H1 (cell line): ENCODE data around the gene RNGTT. TPM values are rescaled to one million over a fixed set of nuclear protein-coding genes. Genes with fewer than 3 reads are reported as not detected.
"Not testable (repeated sequence)": the region's sequence is repeated elsewhere in the genome, so short reads cannot be mapped to it uniquely, and the experiment has no call there.

ENCODE experiments used
- CTCF ChIA-PET: fragments of 300-600 bp; sonication (Branson Sonifier 250); formaldehyde crosslinking; loops from one replicate; lab custom pipeline; 2021; ENCODE audit not compliant: partially characterized antibody; lab: Charles Lee
- POLR2A ChIA-PET: fragments of 300-600 bp; sonication (Branson Sonifier 250); formaldehyde crosslinking; loops from one replicate; lab custom pipeline; 2021; ENCODE audit warnings: inconsistent platforms; ENCODE audit not compliant: partially characterized antibody; lab: Charles Lee
- DNase-seq, 2 experiments: peaks; one replicate each; pipeline versions ENCODE4 v3.0.0 to v3.0.0-alpha.2; 2010 to 2022; ENCODE audit warnings: low spot score in 2 of 2, low read depth in 1 of 2, mixed read lengths in 1 of 2
- FAIRE-seq: peaks from 2 replicates; lab custom pipeline; 2011; peaks lifted over from hg19 to GRCh38; lab: Jason Lieb, UNC
- H2AFZ ChIP-seq: 2 replicates; pipeline ENCODE4 v1.8.1; 2012; ENCODE audit warnings: low read length, inconsistent platforms
- H2AK5ac ChIP-seq: 2 replicates; pipeline ENCODE4 v1.6.1; 2013; ENCODE audit warnings: low read depth, low read length
- H2BK120ac ChIP-seq: replicated peaks from 2 replicates; pipeline ENCODE3; 2013; ENCODE audit warnings: low read depth, low read length, inconsistent platforms
- H2BK12ac ChIP-seq: 2 replicates; pipeline ENCODE4 v1.6.1; 2013; ENCODE audit warnings: low read depth, low read length
- H2BK15ac ChIP-seq: 2 replicates; pipeline ENCODE4 v1.6.1; 2013; ENCODE audit warnings: low read length
- H2BK20ac ChIP-seq: 2 replicates; pipeline ENCODE4 v1.6.1; 2013; ENCODE audit warnings: low read length
- H2BK5ac ChIP-seq: 2 replicates; pipeline ENCODE4 v1.6.1; 2013; ENCODE audit warnings: low read depth, low read length
- H3K14ac ChIP-seq: 2 replicates; pipeline ENCODE4 v1.6.1; 2013; ENCODE audit warnings: inconsistent platforms; ENCODE audit not compliant: insufficient read length
- H3K18ac ChIP-seq: 2 replicates; pipeline ENCODE4 v1.6.1; 2013; ENCODE audit warnings: low read length; ENCODE audit errors: extremely low read depth
- H3K23ac ChIP-seq: 2 replicates; pipeline ENCODE4 v1.6.1; 2013; ENCODE audit warnings: inconsistent platforms; ENCODE audit not compliant: insufficient read length
- H3K23me2 ChIP-seq: 2 replicates; pipeline ENCODE4 v1.6.1; 2013; ENCODE audit warnings: low read depth, low read length
- H3K27ac ChIP-seq: 2 replicates; pipeline ENCODE4 v1.6.1; 2011; ENCODE audit warnings: low read depth, low read length, inconsistent platforms
- H3K27me3 ChIP-seq, 4 experiments: replicated peaks in 1 of 4; 1 replicate in 1 of 4; 2 replicates in 3 of 4; pipeline versions ENCODE4 v1.6.1 to v1.8.1; 2011 to 2013; ENCODE audit warnings: low read length in 3 of 4, mild to moderate bottlenecking in 3 of 4, inconsistent platforms in 2 of 4, mixed read lengths in 2 of 4, moderate library complexity in 1 of 4; ENCODE audit not compliant: control insufficient read depth in 3 of 4, insufficient read depth in 3 of 4; ENCODE audit errors: extremely low read depth in 1 of 4
- H3K36me3 ChIP-seq, 4 experiments: 2 replicates each; pipeline versions ENCODE4 v1.6.1 to v1.8.1; 2011 to 2013; ENCODE audit warnings: mild to moderate bottlenecking in 4 of 4, low read length in 3 of 4, moderate library complexity in 2 of 4, control low read depth in 1 of 4, inconsistent platforms in 1 of 4; ENCODE audit not compliant: insufficient read depth in 4 of 4, control insufficient read depth in 2 of 4
- H3K4ac ChIP-seq: replicated peaks from 2 replicates; pipeline ENCODE3; 2013; ENCODE audit warnings: low read length, low read depth, mixed read lengths, inconsistent platforms; ENCODE audit not compliant: insufficient read length
- H3K4me1 ChIP-seq, 4 experiments: replicated peaks in 1 of 4; 1 replicate in 1 of 4; 2 replicates in 3 of 4; pipeline versions ENCODE4 v1.6.1 to v1.8.1; 2011 to 2013; ENCODE audit warnings: low read length in 3 of 4, inconsistent platforms in 2 of 4, mixed read lengths in 1 of 4; ENCODE audit not compliant: insufficient read depth in 4 of 4, control insufficient read depth in 3 of 4
- H3K4me2 ChIP-seq, 2 experiments: 2 replicates each; pipeline versions ENCODE4 v1.6.1 to v1.8.1; 2011 to 2013; ENCODE audit warnings: low read depth in 2 of 2, low read length in 2 of 2, control low read depth in 1 of 2, inconsistent platforms in 1 of 2, mild to moderate bottlenecking in 1 of 2; ENCODE audit not compliant: insufficient read depth in 1 of 2
- H3K4me3 ChIP-seq, 4 experiments: fragments of 200-600, 300-600 bp in 1 of 4; sonication (generic), shearing (Covaris generic), sonication (Bioruptor Twin) in 1 of 4; 2 replicates each; pipeline versions ENCODE4 v1.5.1 to v1.8.1; 2011 to 2016; ENCODE audit warnings: low read length in 4 of 4, low read depth in 3 of 4, control low read depth in 2 of 4, inconsistent platforms in 2 of 4, mild to moderate bottlenecking in 2 of 4, mixed read lengths in 1 of 4, moderate library complexity in 1 of 4; ENCODE audit not compliant: insufficient read depth in 2 of 4; ENCODE audit errors: extremely low read depth in 1 of 4
- H3K56ac ChIP-seq: replicated peaks from 2 replicates; pipeline ENCODE3; 2013; ENCODE audit warnings: low read depth, mild to moderate bottlenecking, mixed read lengths, low read length, inconsistent platforms; ENCODE audit not compliant: insufficient read length
- H3K79me1 ChIP-seq: 2 replicates; pipeline ENCODE4 v1.6.1; 2013; ENCODE audit warnings: low read depth, low read length, control low read depth
- H3K79me2 ChIP-seq, 2 experiments: 2 replicates each; pipeline versions ENCODE4 v1.6.1 to v1.8.1; 2012 to 2013; ENCODE audit warnings: low read length in 2 of 2, mild to moderate bottlenecking in 2 of 2, inconsistent platforms in 1 of 2; ENCODE audit not compliant: insufficient read depth in 2 of 2, control insufficient read depth in 1 of 2
- H3K9ac ChIP-seq, 4 experiments: replicated peaks in 1 of 4; 1 replicate in 1 of 4; 2 replicates in 3 of 4; pipeline versions ENCODE4 v1.6.1 to v1.8.1; 2011 to 2013; ENCODE audit warnings: low read depth in 3 of 4, low read length in 3 of 4, control low read depth in 2 of 4, mild to moderate bottlenecking in 2 of 4, moderate library complexity in 2 of 4, inconsistent platforms in 1 of 4; ENCODE audit errors: extremely low read depth in 1 of 4
- H3K9me3 ChIP-seq, 2 experiments: 2 replicates each; pipeline versions ENCODE4 v1.6.1 to v1.8.1; 2012 to 2013; ENCODE audit warnings: mild to moderate bottlenecking in 2 of 2, moderate library complexity in 2 of 2, control low read depth in 1 of 2, inconsistent platforms in 1 of 2, low read depth in 1 of 2, low read length in 1 of 2, mixed read lengths in 1 of 2; ENCODE audit not compliant: insufficient read depth in 2 of 2
- H4K20me1 ChIP-seq, 2 experiments: replicated peaks in 1 of 2; 2 replicates each; pipeline versions ENCODE3 to v1.8.1; 2011 to 2013; ENCODE audit warnings: inconsistent platforms in 2 of 2, low read length in 2 of 2, mild to moderate bottlenecking in 1 of 2; ENCODE audit not compliant: insufficient read depth in 2 of 2, control insufficient read depth in 1 of 2
- H4K5ac ChIP-seq: 2 replicates; pipeline ENCODE4 v1.6.1; 2013; ENCODE audit warnings: low read length, low read depth, mixed read lengths, inconsistent platforms; ENCODE audit not compliant: insufficient read length
- H4K8ac ChIP-seq: 2 replicates; pipeline ENCODE4 v1.8.0; 2013; ENCODE audit warnings: mild to moderate bottlenecking, moderate library complexity, low read length, inconsistent platforms; ENCODE audit not compliant: insufficient read depth; ENCODE audit errors: extremely low read depth
- H4K91ac ChIP-seq: replicated peaks from 2 replicates; pipeline ENCODE3; 2013; ENCODE audit warnings: low read length, mixed read lengths, inconsistent platforms; ENCODE audit not compliant: insufficient read length
- RXRA ChIP-seq: IDR thresholded peaks from 2 replicates; pipeline ENCODE4 v1.6.1; 2011; ENCODE audit warnings: low read depth, mild to moderate bottlenecking, low read length, moderate library complexity; ENCODE audit not compliant: insufficient read depth
- SIN3A ChIP-seq, 2 experiments: IDR thresholded peaks in 1 of 2; conservative IDR thresholded peaks in 1 of 2; 2 replicates each; pipeline ENCODE4 v1.6.1; 2011 to 2012; ENCODE audit warnings: low read length in 2 of 2, improper control_type of control experiment in 1 of 2, low read depth in 1 of 2, mild to moderate bottlenecking in 1 of 2
- TAF7 ChIP-seq: optimal IDR thresholded peaks from 2 replicates; pipeline ENCODE3; 2011; ENCODE audit warnings: low read depth, mild to moderate bottlenecking, inconsistent platforms, low read length, moderate library complexity, borderline replicate concordance
- YY1 ChIP-seq: IDR thresholded peaks from 2 replicates; pipeline ENCODE4 v1.6.1; 2011; ENCODE audit warnings: low read depth, mild to moderate bottlenecking, low read length
- WGBS, 2 experiments: shearing (Covaris generic) in 1 of 2; methylation state at CpG; one replicate each; pipeline versions ENCODE4 v1.1.6 to v1.1.7; 2013 to 2015; ENCODE audit warnings: low lambda C conversion rate in 2 of 2, mixed read lengths in 2 of 2, inconsistent platforms in 1 of 2, low coverage in 1 of 2, missing lambda C conversion rate in 1 of 2; ENCODE audit not compliant: insufficient replicate concordance in 2 of 2, insufficient coverage in 1 of 2, insufficient read length in 1 of 2; ENCODE audit errors: extremely low coverage in 1 of 2, missing lambda C conversion rate in 1 of 2; 5-methylcytosine and 5-hydroxymethylcytosine counted together
- polyA plus RNA-seq, 7 experiments: library from polyadenylated mRNA; depleted of rRNA in 3 of 7; stranded (reverse) in 5 of 7; unstranded in 2 of 7; fragments of >200 nt in 5 of 7; fragments of 200-250 nt in 2 of 7; gene quantifications; 1 replicate in 5 of 7; 2 replicates in 1 of 7; 4 replicates in 1 of 7; pipeline versions ENCODE4 v1.2.1 to v1.2.3, GENCODE V29; 2011 to 2013; ENCODE audit warnings: missing spikeins in 2 of 7, mixed read lengths in 2 of 7
- total RNA-seq: library from RNA; stranded (reverse); fragmentation: NEBNext Ultra II Directional; extraction: Animal tissue kit (Norgen Biotek cat#: 25700); gene quantifications from 2 replicates; pipeline ENCODE4 v1.2.1, GENCODE V29; 2021

The RNGTT gene
- total and polyA plus RNA-seq, 2 of the 8 experiments (the other 6 are each of a cell fraction or from before 2014, with no cell fraction given), result 3.6 to 21.2 TPM

- TF ChIP-seq YY1 (no peak), TAF7 (no peak), SIN3A (conservative IDR thresholded peaks at IDR 0.05 in 1 of 2, IDR thresholded peaks at IDR 0.05 in 1 of 2; ENCODE audit: low read depth in 1 of 2, low read length in 2 of 2) (no peak), RXRA (no peak)
These were observed 54.5 kb downstream of the RNGTT start (continued) for GRCh38 chr6:88908598-88909548.

DNA sequence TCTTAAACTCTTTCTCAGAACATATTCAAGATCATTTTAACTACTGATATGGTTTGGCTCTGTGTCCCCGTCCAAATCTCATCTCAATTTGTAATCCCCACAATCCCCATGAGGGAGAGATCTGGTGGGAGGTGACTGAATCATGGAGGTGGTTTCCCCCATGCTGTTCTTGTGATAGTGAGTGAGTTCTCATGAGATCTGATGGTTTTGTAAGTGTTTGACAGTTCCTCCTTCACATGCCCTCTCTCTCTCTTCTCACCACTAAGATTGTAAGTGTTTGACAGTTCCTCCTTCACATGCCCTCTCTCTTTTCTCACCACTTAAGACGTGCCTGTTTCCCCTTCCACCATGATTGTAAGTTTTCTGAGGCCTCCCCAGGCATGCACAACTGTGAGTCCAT lies 56.3 kb downstream of the RNGTT start:
- H3K4me1 ChIP-seq, H2BK5ac ChIP-seq, H3K9me3 ChIP-seq, H3K4me2 ChIP-seq, H2BK15ac ChIP-seq, H3K79me1 ChIP-seq, H2BK120ac ChIP-seq, H4K8ac ChIP-seq, H2BK20ac ChIP-seq, H4K5ac ChIP-seq, H3K23me2 ChIP-seq, H3K36me3 ChIP-seq, H3K14ac ChIP-seq, H3K18ac ChIP-seq, H2AFZ ChIP-seq, H2AK5ac ChIP-seq, H3K56ac ChIP-seq, H4K91ac ChIP-seq, DNase-seq, H3K27me3 ChIP-seq, POLR2A ChIA-PET, H3K9ac ChIP-seq, H3K4ac ChIP-seq, H3K27ac ChIP-seq, H3K23ac ChIP-seq, FAIRE-seq, H2BK12ac ChIP-seq, H3K4me3 ChIP-seq: not testable (repeated sequence)
- Histone ChIP-seq H3K79me2 (peaks cover 0 to 30% of the 10 kb centered on the region in 2 experiments; a peak in 2 of 4 replicates), H4K20me1 (peaks cover 0 to 12% of the 10 kb centered on the region in 2 experiments)
- 86% methylated on average over 2 of the region's 2 CpGs; no CpG with 5 or more reads in 1 of the 2 experiments for WGBS, 2 experiments
- CTCF ChIA-PET, result interaction anchor here (1.0 to 2.2 kb wide), 4 partner anchors 8 to 13 kb away, joined by 4 to 14 read pairs (median 8); no protein-coding TSS in a partner anchor
